ENCODE results near the gene SERBP1. TPM values are rescaled to one million over a fixed set of nuclear protein-coding genes. Genes with fewer than 3 reads are reported as not detected.
A peak's percentile ranks its signal among the peaks of the same experiment; 100 is the strongest.

SERBP1 gene
- total RNA-seq, 4 donors from 2014 or later: 115 to 307 (median 143) TPM

GRCh38 chr1:67440339-67440738, 10.1 kb upstream of the SERBP1 start:
- peak overlapping the region in 1 of 2 donors; percentile 48 for H3K27ac ChIP-seq
- H3K4me1 ChIP-seq: no peaks in the 10 kb centered on the region
- DNase-seq: no peak
- TF ChIP-seq POLR2A (IDR thresholded peaks at IDR 0.05): no peak
- TF ChIP-seq CTCF (IDR thresholded peaks at IDR 0.05): no peak
- no peaks in the 10 kb centered on the region for H3K27me3 ChIP-seq
- H3K9me3 ChIP-seq: no peaks in the 10 kb centered on the region
- no peaks in the 10 kb centered on the region for H3K36me3 ChIP-seq
- intact Hi-C loops (cut with DNase I; ENCODE audit: low total_unique reads): no loop called here
- no peak overlapping the region for H3K4me3 ChIP-seq

- Histone ChIP-seq H3K4me1 (no peaks in the 10 kb centered on the region), H3K4me3 (no peak overlapping the region), H3K9me3 (no peaks in the 10 kb centered on the region), H3K36me3 (no peaks in the 10 kb centered on the region), H3K27ac (no peak overlapping the region), H3K27me3 (no peaks in the 10 kb centered on the region)
- TF ChIP-seq CTCF (IDR thresholded peaks at IDR 0.05) (no peak), POLR2A (IDR thresholded peaks at IDR 0.05) (no peak)
- no peak for DNase-seq
- intact Hi-C loops (cut with DNase I; ENCODE audit: low total_unique reads): no loop called here
These were observed 9.3 kb upstream of the SERBP1 start for GRCh38 chr1:67439277-67440029.

- intact Hi-C loops (cut with DNase I; ENCODE audit: low total_unique reads): no loop called here
- Histone ChIP-seq H3K9me3 (no peaks in the 10 kb centered on the region), H3K27ac (no peak overlapping the region), H3K27me3 (no peaks in the 10 kb centered on the region), H3K4me1 (no peaks in the 10 kb centered on the region), H3K4me3 (no peak overlapping the region), H3K36me3 (no peaks in the 10 kb centered on the region)
- TF ChIP-seq POLR2A (IDR thresholded peaks at IDR 0.05) (no peak), CTCF (IDR thresholded peaks at IDR 0.05) (no peak)
- DNase-seq: no peak
These were observed 7.8 kb upstream of the SERBP1 start for GRCh38 chr1:67437961-67438360.

- Histone ChIP-seq H3K9me3 (no peaks in the 10 kb centered on the region), H3K27me3 (no peaks in the 10 kb centered on the region), H3K27ac (no peak overlapping the region), H3K4me3 (no peak overlapping the region), H3K36me3 (no peaks in the 10 kb centered on the region), H3K4me1 (no peaks in the 10 kb centered on the region)
- intact Hi-C loops (cut with DNase I; ENCODE audit: low total_unique reads): no loop called here
- TF ChIP-seq POLR2A (IDR thresholded peaks at IDR 0.05) (no peak), CTCF (IDR thresholded peaks at IDR 0.05) (no peak)
- DNase-seq: no peak
These were observed 6.4 kb upstream of the SERBP1 start for GRCh38 chr1:67436511-67437055.

GRCh38 chr1:67434491-67434890, 4.3 kb upstream of the SERBP1 start:
- no peak for DNase-seq
- Histone ChIP-seq H3K27ac (no peak overlapping the region), H3K36me3 (no peaks in the 10 kb centered on the region), H3K4me1 (no peaks in the 10 kb centered on the region), H3K4me3 (no peak overlapping the region), H3K9me3 (no peaks in the 10 kb centered on the region), H3K27me3 (no peaks in the 10 kb centered on the region)
- TF ChIP-seq POLR2A (IDR thresholded peaks at IDR 0.05): no peak
- TF ChIP-seq CTCF (IDR thresholded peaks at IDR 0.05): no peak
- intact Hi-C loops (cut with DNase I; ENCODE audit: low total_unique reads): no loop called here
